Left ventricle myocardium inferior (tissue), 1 donor: ENCODE measurements around the gene PTPRM. TPM values are rescaled to one million over a fixed set of nuclear protein-coding genes. Genes with fewer than 3 reads are reported as not detected.

Experiments used
- DNase-seq: peaks from one replicate; pipeline ENCODE4 v3.0.0-alpha.2; 2020
- H3K27ac ChIP-seq: fragments of 200-600 bp; replicated peaks from 2 replicates; pipeline ENCODE4 v1.8.0; 2021
- H3K27me3 ChIP-seq: fragments of 200-600 bp; 2 replicates; pipeline ENCODE4 v1.8.0; 2021; ENCODE audit warnings: low read depth
- H3K36me3 ChIP-seq: fragments of 200-600 bp; 2 replicates; pipeline ENCODE4 v1.8.0; 2021
- H3K4me1 ChIP-seq: fragments of 200-600 bp; 2 replicates; pipeline ENCODE4 v1.8.0; 2021
- H3K4me3 ChIP-seq: fragments of 200-600 bp; 2 replicates; pipeline ENCODE4 v1.8.0; 2021; ENCODE audit warnings: mild to moderate bottlenecking, moderate library complexity
- H3K9me3 ChIP-seq: fragments of 200-600 bp; replicated peaks from 2 replicates; pipeline ENCODE4 v1.8.0; 2021
- intact Hi-C: fragments of 100-400 bp; cut with micrococcal nuclease; formaldehyde crosslinking; loops from one replicate; pipeline ENCODE4 v1.11.0; 2022
- total RNA-seq: library from RNA; stranded (reverse); fragmentation: NEBNext Ultra II Directional; extraction: Animal tissue kit (Norgen Biotek cat#: 25700); gene quantifications from one replicate; pipeline ENCODE4 v1.2.1, GENCODE V29; 2021
- TF ChIP-seq, protein P1 (sequence below): fragments of 200-600 bp; IDR thresholded peaks from 2 replicates; pipeline ENCODE4 v1.8.0; 2021; ENCODE audit warnings: antibody characterized with exemption, mild to moderate bottlenecking, borderline replicate concordance
- donor health status: DM: no; HTN: yes; CAD: no; lungs with severe emphysema.

PTPRM gene
- total RNA-seq, 1 donor from 2014 or later, result 132 TPM

GRCh38 chr18:8324343-8325065 lies 757.4 kb downstream of the PTPRM start:
- Histone ChIP-seq H3K4me3 (no peak overlapping the region), H3K36me3 (peaks cover 10% of the 10 kb centered on the region), H3K27me3 (no peaks in the 10 kb centered on the region), H3K27ac (no peak overlapping the region), H3K4me1 (peaks cover 46% of the 10 kb centered on the region), H3K9me3 (no peaks in the 10 kb centered on the region)
- intact Hi-C loops, result no loop called here
- TF ChIP-seq, protein P1, sequence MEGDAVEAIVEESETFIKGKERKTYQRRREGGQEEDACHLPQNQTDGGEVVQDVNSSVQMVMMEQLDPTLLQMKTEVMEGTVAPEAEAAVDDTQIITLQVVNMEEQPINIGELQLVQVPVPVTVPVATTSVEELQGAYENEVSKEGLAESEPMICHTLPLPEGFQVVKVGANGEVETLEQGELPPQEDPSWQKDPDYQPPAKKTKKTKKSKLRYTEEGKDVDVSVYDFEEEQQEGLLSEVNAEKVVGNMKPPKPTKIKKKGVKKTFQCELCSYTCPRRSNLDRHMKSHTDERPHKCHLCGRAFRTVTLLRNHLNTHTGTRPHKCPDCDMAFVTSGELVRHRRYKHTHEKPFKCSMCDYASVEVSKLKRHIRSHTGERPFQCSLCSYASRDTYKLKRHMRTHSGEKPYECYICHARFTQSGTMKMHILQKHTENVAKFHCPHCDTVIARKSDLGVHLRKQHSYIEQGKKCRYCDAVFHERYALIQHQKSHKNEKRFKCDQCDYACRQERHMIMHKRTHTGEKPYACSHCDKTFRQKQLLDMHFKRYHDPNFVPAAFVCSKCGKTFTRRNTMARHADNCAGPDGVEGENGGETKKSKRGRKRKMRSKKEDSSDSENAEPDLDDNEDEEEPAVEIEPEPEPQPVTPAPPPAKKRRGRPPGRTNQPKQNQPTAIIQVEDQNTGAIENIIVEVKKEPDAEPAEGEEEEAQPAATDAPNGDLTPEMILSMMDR, result no peak
- no peak for DNase-seq

GRCh38 chr18:8326763-8327394 lies 759.8 kb downstream of the PTPRM start:
- Histone ChIP-seq H3K4me3 (no peak overlapping the region), H3K27me3 (no peaks in the 10 kb centered on the region), H3K4me1 (peaks cover 26% of the 10 kb centered on the region), H3K9me3 (no peaks in the 10 kb centered on the region), H3K36me3 (peaks cover 8% of the 10 kb centered on the region), H3K27ac (no peak overlapping the region)
- TF ChIP-seq, protein P1, result no peak
- no peak for DNase-seq
- intact Hi-C loops, result no loop called here

DNA sequence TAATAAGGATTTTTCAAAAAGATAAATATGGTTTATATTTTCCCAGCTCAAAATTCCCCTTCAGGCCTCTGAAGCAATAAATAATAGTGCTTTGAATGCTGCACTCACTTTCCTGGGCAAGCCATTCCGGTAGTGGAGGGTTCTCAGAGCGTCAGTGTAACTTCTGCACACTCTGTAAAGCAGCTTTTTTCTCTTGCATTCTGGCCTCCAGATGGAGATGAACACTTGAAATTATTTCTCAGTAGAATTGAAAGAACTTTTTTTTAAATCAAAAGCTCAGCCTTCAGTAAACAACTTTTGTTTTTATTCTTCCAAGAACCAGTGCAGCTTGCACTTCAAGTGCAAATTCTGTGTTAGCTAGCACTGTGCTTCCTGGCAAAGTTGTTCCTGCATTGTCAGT lies 761.0 kb downstream of the PTPRM start:
- DNase-seq, result no peak
- H3K27ac ChIP-seq, result no peak overlapping the region
- intact Hi-C loops, result no loop called here

GRCh38 chr18:8329186-8329771 lies 762.2 kb downstream of the PTPRM start:
- Histone ChIP-seq H3K27ac (no peak overlapping the region), H3K9me3 (no peaks in the 10 kb centered on the region), H3K36me3 (peaks cover 8% of the 10 kb centered on the region), H3K27me3 (no peaks in the 10 kb centered on the region), H3K4me3 (no peak overlapping the region), H3K4me1 (peaks cover 26% of the 10 kb centered on the region)
- intact Hi-C loops, result no loop called here
- TF ChIP-seq, protein P1, result no peak
- no peak for DNase-seq

More for the DNA sequence above, 761.0 kb downstream of the PTPRM start:
- no peak overlapping the region for H3K4me3 ChIP-seq
- no peaks in the 10 kb centered on the region for H3K9me3 ChIP-seq
- no peaks in the 10 kb centered on the region for H3K27me3 ChIP-seq
- H3K36me3 ChIP-seq, result peaks cover 8% of the 10 kb centered on the region
- H3K4me1 ChIP-seq, result peaks cover 26% of the 10 kb centered on the region
- TF ChIP-seq, protein P1, result no peak

DNA sequence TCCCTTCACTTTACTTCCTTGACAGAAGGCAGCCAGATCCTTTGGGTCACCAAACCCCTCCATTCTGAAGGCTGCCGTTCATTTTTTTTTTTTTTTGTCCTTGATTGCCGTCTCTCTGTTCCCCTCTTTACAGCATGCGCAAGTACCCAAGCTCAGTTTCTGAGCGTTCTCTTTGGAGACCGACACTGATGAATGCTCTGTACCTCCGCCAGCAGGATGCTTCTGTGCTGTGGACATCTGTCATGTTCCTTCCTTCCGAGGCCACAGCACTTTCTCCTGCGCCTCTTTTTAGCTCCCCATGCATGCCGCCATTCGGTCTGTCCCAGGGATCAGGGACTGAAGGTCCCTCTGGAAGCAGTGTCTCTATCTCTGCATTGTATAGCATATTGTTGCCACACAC lies 763.5 kb downstream of the PTPRM start:
- TF ChIP-seq, protein P1, result no peak
- no peaks in the 10 kb centered on the region for H3K9me3 ChIP-seq
- H3K36me3 ChIP-seq, result no peaks in the 10 kb centered on the region
- DNase-seq, result no peak
- intact Hi-C loops, result no loop called here
- no peak overlapping the region for H3K4me3 ChIP-seq
- no peaks in the 10 kb centered on the region for H3K27me3 ChIP-seq
- peaks cover 26% of the 10 kb centered on the region for H3K4me1 ChIP-seq
- no peak overlapping the region for H3K27ac ChIP-seq
